Right renal pelvis (tissue), 4 donors: Measurements from ENCODE around the gene LRFN2. TPM values are rescaled to one million over a fixed set of nuclear protein-coding genes. Genes with fewer than 3 reads are reported as not detected.

Source experiments
- DNase-seq, 4 donors: peaks; one replicate each; pipeline ENCODE4 v3.0.0-alpha.2; 2013; ENCODE audit warnings: low read depth in 4 of 4, low spot score in 3 of 4, missing footprints in 1 of 4
- polyA plus RNA-seq, 4 donors: library from polyadenylated mRNA; unstranded; fragments of 120-200 nt; gene quantifications; one replicate each; pipeline ENCODE4 v1.2.1, GENCODE V29; 2013; ENCODE audit not compliant: insufficient read length in 4 of 4

Gene LRFN2
- polyA plus RNA-seq, 4 donors, result 0.94 to 1.6 (median 1.0) TPM

DNA sequence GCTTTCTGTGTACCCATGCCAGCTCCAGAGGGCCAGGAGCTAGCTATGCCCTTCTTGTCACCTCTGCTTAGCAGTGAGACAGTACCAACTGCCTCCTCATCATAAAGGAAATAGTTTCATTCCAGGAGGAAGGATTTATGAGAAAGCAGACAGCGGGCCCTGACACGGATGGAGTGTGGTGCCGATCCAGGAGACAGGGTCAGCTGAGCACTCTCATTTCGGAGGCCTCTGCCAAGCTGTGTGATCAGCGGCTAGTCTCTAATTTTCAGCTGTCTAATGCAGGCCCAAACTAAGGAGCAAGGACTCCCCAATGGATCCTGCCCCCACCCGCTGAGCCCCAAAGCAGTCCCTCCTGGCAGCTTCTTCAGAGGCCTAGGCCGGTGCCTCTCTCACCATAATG, 103.1 kb downstream of the LRFN2 start:
- DNase-seq, result no peak

DNA sequence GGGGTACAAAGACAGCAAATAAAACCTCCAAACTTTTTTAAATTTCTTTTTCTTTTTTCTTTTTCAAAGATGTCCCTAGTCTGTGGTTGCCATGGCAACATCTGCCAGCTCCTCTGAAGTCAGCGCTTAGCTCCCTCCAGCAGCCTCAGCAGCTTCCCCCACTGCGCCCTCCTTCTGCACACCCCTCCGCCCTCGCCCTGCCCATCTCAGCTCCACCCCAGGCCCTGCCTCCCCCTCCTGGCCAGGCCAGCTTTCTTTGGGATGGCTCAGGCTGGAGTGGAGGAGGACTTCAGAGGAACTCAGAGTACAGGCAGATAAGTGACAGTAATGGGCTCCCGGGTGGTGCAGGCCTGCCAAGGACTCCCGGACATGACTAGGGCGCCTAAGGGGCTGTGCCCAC, 104.6 kb downstream of the LRFN2 start:
- DNase-seq, result no peak

DNA sequence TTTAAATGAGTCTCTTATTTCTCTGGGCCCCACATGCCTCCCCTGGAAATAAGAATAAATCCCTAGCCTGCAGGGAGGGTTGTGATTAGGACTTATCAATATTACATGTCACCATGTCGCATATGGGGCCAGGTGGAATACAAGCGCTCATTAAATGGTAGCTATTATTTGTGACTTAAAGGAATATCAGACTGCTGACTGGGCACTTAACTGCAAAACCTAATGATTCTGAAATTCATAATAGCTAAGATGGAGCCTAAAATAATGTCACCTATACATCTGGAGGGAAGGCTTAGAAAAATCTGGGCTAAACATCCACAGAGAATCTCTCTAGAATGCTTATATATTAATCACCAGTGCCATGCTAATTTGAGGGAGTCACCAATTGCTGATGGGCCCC, 106.5 kb downstream of the LRFN2 start:
- no peak for DNase-seq

DNA sequence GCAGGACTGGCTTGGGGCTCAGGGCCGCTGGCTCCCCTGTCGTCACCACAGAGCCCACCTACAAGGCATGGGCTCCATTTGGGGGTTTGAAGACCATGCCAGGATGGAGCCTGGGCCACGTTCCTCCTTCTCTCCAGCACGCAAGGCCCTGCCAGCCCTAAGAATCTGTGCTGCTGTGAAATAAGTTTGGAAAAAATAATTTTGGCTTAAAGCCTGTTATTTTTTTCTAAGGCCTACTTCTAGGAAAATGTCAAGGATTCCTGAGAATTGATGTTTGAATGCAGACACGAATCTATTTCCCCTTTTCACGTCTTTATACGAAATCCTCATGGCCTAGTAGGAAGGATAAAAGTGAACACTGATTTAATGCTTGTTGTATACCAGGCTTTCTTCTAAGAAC, 107.5 kb downstream of the LRFN2 start:
- no peak for DNase-seq

DNA sequence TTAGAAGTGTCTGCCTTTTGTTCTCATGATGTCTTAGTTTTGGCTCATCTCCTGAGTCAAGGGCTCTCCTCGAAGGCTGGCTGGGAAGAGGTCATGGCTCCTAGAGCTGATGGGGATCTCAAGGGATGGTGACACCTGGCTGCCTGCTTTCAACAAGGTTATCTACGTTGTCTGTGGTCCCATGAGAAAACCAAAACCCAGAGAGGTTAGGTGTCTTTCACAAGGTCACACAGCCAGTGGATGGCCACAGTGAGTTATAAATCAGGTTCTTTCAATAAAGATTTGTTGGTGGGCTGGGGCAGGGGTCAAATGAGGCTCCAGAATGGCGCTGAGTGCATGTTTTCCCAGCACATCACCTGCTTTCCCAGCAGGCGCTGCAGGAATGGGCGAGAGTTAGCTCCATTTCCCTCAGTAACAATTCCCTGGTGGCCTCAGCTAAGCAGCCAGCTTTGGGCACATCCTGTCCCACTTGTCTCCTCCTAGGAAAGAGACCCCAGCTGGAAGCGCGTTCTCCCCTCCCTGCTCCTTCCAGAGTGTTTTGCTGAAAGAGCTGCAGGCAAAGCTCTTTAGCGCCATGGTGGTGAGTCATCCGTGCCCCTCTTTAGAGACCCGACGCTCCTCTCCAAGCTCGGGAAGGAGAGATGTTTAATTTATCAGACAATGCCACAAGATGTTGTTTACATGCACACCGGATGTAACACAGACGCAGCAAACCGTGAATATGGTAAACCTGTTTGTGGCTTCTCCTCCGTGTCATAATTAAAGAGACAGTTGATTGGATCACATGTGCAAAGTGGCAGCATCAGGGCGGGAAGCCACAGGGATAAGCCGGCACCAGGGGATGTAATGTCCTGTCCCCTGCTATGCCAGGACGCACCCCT, 109.7 kb downstream of the LRFN2 start:
- DNase-seq, result no peak

DNA sequence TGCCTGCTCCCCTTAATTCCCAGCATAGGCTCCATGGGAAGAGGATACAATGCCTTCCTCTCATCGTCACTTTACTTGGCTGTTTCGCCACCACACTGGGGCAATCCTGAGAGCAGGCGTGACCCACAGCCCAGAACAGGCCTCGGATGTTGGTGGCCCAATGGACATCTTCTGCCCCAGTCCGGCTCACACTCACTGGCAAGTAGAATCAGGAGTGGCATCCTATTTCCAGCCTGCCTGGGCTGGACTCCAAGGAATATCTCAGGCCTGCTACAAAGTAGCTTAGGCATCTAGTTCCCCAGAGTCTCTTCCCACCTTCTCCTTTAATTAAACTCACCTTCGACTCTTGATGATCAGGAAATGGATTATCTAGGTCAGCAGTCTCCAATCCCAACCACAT, 110.5 kb downstream of the LRFN2 start:
- no peak for DNase-seq

DNA sequence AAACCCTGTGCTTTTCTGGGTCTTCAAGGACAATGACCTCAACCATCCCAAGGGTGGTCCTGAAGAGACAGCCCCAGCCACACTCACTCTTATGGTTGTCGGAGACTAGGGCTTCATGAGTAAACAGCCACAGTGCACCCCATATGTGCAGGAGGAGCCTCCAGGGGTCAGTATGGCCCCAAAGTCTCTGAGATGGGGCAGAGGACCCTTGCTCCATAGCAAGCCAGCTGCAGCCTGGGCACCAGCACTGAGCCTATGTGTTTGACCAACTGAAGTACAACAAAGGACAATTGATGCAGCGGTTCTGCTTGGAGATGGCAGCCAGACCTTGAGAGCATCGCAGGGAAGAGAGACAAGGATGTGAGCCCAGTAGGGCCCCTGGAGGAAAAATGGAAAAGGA, 112.2 kb downstream of the LRFN2 start:
- no peak for DNase-seq

DNA sequence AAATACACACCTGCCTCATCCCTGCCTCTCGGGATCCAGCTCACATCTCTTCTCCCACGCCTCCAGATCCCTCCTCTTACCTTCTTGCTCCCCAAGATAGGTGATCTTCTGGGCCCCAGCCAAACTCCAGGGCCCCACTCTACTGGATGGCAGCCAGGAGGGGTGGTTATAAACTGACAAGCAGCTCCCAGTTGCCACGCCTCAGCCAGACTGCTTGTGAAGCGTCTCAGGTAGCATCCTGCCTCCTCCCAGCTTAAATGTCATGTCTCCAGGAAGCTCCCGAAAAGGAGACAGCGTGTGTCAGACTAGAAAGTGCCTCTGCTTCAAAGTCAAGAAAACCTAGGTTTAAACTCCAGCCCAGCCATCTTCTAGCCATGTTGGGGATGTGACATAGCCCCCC, 114.1 kb downstream of the LRFN2 start:
- no peak for DNase-seq

DNA sequence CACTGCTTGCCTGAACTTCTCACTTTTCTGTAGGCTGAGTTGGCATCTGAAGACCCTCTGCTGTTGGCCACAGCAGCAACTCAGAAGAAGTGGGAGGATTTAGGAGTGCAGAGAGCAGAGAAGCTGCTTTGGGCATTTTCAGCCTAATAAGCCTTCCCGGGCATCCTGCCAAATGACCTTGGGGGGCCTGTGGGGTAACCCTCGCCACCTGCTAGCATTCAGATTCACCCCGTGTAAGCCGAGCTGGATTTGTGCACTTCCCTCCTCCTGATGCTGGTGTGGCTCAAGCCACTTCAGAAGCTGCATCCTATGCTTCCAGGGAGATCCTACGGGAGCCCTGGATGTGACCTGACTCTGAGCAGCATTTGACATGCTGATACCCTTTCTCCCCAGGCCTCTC, 114.8 kb downstream of the LRFN2 start:
- no peak for DNase-seq

DNA sequence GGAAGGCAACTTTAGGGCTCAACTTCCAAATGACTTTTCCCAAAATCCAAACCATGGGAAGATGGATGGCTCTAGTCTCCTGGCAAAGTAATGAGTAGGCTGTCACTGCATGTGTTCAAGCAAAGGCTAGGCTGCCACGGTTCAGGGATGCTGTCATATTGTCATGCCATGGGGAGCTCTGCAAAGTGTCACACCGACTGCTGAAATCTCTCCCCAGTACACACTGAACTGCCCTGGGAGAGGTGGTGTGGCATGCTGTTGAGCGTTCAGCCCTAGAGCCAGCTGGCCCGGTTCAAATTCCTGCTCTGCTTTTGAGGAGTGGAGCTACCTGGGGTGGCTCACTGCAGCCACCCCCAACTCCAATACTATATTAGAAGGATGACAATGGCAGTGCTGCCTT, 115.9 kb downstream of the LRFN2 start:
- DNase-seq, result no peak

DNA sequence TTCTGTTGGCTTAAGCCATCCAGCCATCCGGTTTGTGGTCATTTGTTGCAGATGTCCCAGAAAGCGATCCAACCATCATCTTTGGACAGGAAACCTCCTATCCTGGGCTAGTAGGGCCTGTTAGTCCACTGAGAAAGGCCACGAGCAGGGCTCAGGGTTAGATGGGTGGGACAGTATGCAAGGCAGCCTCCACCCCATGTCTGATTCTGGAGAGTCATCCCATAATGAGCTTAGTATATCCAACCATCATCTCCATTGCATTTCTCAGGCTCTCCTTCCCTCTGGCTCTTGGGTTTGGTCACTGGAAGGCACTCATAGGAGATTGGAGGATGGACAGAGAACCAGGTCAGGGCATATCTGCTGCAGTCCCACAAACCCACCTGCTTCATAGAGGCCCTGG, 117.8 kb downstream of the LRFN2 start:
- DNase-seq, result no peak

DNA sequence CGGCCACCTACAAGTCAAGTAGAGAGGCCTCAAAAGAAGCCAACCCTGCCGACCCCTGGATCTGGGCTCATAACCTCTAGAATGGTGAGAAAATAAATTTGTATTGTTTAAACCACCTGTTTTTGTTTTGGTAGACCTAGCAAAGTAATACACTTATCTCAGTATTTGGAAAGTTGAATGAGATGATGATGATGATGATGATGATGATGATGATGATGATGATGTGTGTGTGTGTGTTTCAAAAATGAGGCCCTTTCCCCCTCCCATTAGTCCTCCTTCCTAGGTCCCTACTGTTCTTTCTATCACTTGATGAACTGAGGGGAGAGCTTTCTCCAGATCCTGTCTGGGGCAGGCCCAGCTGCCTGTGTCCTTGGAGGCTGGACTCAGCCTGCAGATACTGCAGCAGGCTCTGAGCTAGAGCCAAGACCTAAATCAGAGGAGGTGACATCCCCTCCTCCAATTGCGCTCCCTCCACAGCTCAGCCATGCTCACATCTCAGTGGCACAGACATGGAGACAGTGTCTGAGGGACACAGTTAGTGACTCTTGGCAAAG, 120.1 kb downstream of the LRFN2 start:
- DNase-seq, result no peak

DNA sequence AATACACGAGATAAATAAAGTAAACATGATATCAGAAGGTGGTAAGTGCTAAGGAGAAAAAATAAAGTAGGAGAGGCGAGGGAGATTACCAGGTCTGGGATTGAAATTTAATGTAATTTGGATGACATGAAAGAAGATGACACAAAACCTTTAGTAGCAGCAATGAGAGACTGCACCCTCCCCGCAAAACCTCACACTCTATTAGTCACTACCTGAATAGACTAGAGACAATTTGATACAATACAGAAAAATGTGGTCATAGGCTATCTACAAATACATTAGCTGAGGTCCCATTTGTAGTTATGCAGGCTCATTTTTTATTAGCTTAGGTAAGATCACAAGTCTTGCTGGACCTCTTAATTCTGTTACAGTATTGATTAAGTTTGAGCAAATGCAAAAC, 125.5 kb downstream of the LRFN2 start:
- DNase-seq, result no peak

DNA sequence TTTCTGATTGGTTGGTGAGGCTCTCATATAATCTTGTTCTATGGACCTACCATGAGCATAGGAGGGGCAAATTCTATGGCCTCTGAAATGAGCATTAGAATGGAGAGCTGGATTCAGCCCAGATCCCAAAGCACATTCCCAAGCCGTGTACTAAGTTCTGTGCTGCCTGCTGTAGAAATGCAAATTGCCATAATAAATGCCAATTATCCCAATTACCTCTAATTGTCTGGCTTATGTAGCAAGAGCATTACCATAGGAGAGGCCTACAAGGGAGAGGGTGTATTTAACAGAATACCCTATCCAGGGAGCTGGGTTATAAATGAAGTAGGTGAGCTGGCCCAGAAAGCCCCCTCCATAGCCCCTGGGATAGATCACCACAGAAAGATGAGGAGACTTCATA, 126.8 kb downstream of the LRFN2 start:
- no peak for DNase-seq

DNA sequence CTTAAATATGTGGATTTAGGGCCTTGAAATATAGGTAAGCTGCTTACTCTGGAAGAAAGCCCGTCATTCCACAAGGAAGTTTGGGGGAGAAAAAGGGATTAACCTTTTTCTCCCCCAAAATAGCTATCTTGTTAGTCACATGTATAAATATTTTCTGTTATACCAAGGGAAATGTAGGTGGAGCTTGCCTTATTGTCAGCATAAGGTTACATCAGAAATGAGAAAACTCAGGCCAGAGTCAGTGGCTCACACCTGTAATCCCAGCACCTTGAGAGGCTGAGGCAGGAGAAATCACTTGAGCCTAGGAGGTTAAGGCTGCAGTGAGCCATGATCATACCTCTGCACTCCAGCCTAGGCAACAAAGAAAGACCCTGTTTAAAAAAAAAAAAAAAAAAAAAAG, 129.9 kb downstream of the LRFN2 start:
- DNase-seq, result no peak

DNA sequence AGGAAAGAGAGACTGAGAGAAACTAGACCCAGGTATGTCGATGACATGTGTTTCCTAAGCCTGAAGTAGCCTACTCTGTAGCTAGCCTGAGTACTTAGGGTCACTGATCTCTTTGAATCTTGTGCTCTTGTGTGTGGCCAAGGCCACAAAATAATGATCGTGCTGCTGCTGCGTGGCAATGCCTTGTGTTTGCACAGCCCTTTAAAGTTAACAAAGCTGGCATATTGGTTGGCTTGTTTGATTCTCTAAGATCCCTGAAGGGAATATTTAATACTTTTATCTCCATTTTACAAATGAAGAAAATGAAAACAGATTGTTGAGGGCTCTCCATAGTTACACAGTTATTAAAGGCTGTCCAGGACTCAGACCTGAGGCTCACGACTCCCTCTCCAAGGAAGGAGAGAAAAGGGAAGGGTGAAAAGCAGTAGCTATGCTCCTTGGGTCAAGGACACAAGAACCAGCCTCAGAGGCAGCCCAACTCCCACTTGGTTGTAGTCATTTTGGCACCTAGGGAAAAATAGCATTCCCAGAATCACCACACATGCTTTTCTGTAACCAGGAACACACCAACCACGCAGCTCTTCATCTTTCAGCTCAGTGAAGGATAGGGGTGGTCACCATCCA, 130.7 kb downstream of the LRFN2 start:
- no peak for DNase-seq

DNA sequence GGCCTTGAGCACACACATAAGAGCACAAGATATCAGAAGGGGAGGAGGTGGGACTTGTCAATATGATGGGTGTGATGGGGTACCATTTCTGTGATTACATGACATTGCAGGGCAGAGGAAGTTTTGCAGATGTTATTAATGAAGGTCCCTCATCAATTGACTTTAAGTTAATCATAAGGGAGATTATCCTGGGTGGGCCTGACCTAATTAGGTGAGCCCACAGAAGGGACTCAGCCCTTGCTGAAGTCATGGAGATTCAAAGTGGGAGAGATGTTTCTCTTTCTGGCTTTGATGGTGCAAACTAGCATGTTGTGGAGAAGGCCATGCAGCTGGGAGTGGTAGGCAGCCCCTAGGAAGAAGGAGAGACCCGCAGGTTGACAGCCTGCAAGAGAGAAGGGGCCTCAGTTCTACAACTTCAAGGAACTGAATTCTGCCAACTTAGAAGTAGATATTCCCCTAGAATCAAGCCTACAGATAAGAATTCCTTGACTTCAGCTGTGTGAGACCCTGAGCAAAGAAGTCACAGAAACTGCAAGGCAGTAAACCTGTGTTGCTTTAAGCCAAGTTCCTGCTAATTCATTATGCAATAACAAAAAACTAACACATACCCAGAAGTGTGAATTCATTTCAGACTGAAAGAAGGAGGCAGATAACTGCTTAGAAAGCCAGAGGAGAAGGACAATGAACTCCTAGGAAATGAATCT, 131.3 kb downstream of the LRFN2 start:
- no peak for DNase-seq

DNA sequence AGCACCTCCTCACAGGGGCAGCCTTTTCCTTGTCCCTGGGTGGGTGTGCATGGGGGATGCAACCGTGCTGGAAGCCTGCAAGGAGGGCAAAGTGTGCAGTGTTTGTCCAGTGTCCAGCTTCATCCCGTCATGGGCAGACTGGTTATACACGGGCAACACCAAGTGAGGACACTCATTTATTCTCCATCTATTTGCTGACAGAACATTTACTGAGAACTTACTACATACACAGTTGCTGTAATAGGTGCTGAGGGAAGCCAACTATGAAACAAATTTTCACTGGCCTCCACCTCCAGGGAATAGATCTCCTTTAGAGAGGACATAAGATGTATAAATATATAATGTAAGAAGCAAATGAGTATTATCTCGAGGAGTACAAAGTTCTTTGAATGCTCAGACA, 136.7 kb downstream of the LRFN2 start:
- DNase-seq, result no peak

DNA sequence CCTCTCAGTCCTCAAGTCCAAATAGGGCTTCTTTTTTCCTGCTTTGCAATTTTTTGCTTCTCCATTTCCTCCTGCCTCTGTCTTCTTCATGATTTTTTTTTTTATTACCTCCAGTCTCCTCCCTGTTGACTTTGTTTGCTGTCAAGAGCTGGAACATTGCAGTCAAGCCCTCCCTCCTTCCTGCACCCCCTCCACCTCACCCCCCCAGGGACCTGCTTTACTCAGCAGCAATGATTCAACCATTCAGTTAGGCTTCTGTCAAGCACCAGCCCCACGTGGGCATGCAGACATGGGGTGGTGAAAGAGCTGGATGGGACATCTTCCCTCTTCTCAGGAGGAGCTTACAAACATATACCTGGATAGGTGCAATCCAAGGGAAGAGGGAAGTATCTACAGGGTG, 142.4 kb downstream of the LRFN2 start:
- DNase-seq, result no peak

DNA sequence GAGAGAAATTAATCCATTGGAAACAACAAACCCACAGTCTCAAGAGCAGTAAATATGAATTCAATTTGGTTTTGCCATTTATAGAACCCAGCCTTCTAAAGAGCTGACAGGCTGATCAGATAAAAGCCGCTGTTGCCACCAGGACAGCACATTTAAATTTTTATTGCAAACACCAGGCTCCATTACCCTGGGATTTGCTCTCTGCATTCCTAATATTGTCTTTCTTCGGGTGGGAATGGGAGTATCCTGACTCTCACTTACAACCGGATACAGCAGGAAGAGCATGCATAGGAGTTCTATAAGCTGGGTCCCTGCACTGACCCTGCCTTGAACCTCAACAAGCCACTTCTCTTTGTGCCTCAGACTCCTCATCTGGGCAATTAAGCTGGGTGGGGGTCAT, 142.9 kb downstream of the LRFN2 start:
- DNase-seq, result no peak

DNA sequence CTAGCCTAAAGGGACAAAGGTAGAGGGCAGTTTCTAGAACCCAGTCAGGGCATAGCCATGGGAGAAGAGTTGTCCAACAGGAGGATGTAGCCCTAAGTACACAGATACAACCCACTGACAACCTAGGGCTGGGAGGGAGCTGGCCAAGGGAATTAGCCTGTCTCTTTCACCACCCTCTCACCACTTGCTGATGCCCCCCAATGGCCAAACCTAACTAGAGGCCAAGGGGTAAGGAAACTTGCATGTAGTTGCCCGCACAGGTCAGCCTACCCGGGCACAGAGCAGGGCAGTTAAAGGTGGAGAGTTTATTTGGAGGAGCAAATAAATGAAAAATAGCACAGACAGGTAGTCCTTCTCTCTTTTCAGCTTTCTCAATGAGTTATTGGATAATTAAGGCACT, 143.3 kb downstream of the LRFN2 start:
- no peak for DNase-seq

DNA sequence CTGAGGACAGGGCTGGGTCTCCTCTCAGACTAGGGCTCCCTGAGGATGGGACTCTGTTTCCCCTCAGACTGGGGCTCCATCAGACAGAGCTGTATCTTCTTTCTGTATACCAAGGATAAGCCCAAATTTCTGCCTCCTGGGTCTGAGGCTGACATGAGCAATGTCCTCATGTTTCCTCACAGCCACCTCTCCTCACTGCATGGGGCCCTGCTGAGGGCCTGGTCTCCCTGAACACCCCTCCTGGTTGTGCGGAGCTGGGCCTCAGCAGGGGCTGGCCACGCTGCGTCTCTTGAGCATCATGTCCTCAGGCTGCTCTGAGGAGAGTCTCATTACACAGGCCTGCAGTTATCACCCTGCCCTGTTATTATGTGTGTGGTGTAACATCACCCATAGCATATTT, 144.6 kb downstream of the LRFN2 start:
- no peak for DNase-seq
